Brain microvascular endothelial cell (primary cell): Measurements from ENCODE around the gene FAM53B.

Experiments used
- DNase-seq: peaks from one replicate; pipeline ENCODE4 v3.0.0-alpha.2; 2020
- H3K27ac ChIP-seq: fragments of 250-450 bp; sonication (Bioruptor Pico); 2 replicates; pipeline ENCODE4 v1.5.1; 2020; ENCODE audit warnings: mild to moderate bottlenecking, moderate library complexity
- H3K27me3 ChIP-seq: fragments of 250-450 bp; sonication (Bioruptor Pico); replicated peaks from 2 replicates; pipeline ENCODE4 v1.5.1; 2020; ENCODE audit warnings: mild to moderate bottlenecking
- H3K36me3 ChIP-seq: fragments of 250-450 bp; sonication (Bioruptor Pico); replicated peaks from 2 replicates; pipeline ENCODE4 v1.5.1; 2020; ENCODE audit warnings: mild to moderate bottlenecking
- H3K4me3 ChIP-seq: 2 replicates; pipeline ENCODE4 v1.5.1; 2011; ENCODE audit warnings: low read depth, mild to moderate bottlenecking, control low read depth, low read length, moderate library complexity
- in situ Hi-C: cut with HindIII; loops from 2 replicates; pipeline ENCODE4 v1.10.0; 2017; ENCODE audit warnings: low sequenced_read_pairs, low pct_ligation_motif_present
- TF ChIP-seq, protein P1 (sequence below): IDR thresholded peaks from 2 replicates; pipeline ENCODE4 v1.5.1; 2011; ENCODE audit warnings: low read depth, mild to moderate bottlenecking, moderate library complexity, low read length, control low read depth, inconsistent platforms; ENCODE audit errors: missing control alignments

Gene FAM53B

DNA sequence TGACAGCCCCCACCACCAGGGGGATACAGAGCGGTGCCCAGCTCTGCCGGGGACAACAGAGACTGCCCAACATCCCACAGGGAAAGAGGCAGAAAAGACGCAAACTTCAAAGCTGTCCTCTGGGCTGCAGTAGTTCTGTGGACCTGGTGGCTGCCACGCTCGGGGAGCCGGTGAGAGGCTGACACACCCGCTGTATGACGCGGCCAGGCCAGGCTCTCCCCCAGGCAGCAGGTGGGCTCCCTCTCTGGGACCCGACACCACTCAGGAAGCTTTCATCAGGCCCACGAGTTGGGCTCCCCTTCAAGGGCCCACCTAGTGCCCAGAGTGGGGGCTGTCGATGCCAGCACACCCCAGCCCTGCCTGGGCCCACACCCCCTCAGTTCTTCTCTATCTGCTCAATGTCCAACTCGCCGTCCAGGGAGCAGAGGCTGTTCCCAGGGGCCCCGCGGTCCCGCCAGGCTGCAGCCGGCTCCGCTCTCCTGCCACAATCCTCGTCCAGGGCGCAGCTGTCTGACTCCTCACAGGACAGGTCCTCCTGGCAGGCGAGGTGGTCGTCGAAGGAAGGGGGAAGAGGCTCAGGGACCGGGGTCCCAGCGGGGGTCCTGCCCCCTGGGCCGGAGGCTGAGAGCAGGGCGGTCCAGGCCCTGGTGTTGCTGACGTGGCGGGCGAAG lies 121.2 kb downstream of the FAM53B start:
- Histone ChIP-seq H3K27me3 (no peaks in the 10 kb centered on the region), H3K4me3 (no peak overlapping the region), H3K27ac (no peak overlapping the region), H3K36me3 (no peaks in the 10 kb centered on the region)
- TF ChIP-seq, protein P1, sequence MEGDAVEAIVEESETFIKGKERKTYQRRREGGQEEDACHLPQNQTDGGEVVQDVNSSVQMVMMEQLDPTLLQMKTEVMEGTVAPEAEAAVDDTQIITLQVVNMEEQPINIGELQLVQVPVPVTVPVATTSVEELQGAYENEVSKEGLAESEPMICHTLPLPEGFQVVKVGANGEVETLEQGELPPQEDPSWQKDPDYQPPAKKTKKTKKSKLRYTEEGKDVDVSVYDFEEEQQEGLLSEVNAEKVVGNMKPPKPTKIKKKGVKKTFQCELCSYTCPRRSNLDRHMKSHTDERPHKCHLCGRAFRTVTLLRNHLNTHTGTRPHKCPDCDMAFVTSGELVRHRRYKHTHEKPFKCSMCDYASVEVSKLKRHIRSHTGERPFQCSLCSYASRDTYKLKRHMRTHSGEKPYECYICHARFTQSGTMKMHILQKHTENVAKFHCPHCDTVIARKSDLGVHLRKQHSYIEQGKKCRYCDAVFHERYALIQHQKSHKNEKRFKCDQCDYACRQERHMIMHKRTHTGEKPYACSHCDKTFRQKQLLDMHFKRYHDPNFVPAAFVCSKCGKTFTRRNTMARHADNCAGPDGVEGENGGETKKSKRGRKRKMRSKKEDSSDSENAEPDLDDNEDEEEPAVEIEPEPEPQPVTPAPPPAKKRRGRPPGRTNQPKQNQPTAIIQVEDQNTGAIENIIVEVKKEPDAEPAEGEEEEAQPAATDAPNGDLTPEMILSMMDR: no peak
- DNase-seq: no peak
- in situ Hi-C loops: no loop called here

DNA sequence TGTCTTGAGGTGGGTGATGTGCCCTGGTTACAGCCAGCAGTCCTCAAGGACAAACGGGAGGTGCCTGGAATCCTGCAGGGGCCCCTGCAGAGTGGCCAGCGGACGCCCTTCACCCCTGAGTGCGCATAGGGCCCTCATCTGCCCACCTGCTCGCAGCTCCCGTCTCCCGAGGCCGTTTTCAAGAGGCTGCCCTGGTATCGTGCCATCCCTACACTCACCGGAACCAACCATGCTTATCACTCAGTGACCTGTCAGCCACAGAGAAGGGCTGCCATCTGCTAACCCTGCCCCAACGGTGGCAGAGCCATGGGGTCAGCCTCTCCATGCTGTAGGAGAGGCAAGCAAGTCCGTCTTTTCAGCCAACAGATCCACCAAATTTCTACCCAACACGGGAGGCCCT lies 122.0 kb downstream of the FAM53B start:
- TF ChIP-seq, protein P1: no peak
- no peaks in the 10 kb centered on the region for H3K27me3 ChIP-seq
- H3K27ac ChIP-seq: no peak overlapping the region
- no peak for DNase-seq
- no peaks in the 10 kb centered on the region for H3K36me3 ChIP-seq
- H3K4me3 ChIP-seq: no peak overlapping the region
- in situ Hi-C loops: no loop called here

DNA sequence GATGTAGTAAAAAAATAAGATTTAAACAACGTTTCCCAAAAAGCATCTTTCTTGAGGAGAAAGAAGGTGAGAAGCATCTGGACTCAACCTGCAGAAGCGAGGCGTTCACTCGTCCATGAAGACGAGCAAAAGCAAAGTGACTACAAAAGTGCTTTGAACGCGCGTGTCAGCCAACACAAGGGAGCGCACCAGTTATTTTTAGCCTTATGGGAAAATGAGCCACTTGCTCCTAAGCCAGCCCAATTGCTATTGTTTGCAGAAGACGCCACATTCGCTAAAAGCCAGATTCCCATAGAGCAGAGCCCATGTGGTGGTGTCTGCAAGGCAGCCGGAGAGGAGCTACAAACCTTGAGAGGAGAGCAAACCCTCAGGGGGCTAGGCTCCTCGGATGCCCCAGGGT lies 122.5 kb downstream of the FAM53B start:
- TF ChIP-seq, protein P1: no peak
- no peaks in the 10 kb centered on the region for H3K36me3 ChIP-seq
- no peak overlapping the region for H3K27ac ChIP-seq
- in situ Hi-C loops: no loop called here
- DNase-seq: no peak
- H3K4me3 ChIP-seq: no peak overlapping the region
- H3K27me3 ChIP-seq: no peaks in the 10 kb centered on the region

DNA sequence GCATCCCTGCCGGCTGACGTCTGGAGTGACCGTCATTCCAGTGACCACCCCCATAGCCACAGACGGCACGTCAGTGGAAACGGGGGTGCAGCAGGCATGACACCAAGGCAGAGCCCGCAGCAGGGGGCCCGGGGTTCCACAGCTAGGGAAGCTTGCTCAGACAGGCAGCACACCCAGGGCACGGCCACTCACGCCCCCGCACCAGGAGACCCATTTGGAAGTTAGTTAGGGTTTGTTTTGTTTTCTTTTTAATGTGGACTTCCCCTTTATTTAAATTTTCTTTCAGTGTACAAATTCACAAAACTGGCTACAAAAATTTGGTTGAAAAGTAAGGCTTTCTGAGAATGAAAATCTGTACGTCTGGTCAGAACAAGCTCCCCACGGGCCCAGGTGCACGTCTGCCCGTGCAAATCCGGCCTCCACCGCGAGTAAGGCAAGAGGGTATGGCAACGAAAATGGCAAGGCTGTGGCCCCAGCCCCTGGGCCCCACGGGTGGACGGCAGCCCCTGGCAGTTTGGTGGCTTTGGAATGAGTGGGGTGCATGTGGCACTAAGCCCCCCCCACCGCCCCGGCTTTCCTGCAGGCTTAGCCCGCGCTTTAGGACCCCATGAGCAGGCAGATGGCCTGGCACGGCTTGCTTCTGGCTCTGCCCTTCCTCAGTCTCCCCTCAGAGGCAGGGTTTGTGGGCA lies 124.2 kb downstream of the FAM53B start:
- DNase-seq: no peak
- H3K4me3 ChIP-seq: no peak overlapping the region
- H3K36me3 ChIP-seq: no peaks in the 10 kb centered on the region
- no peak overlapping the region for H3K27ac ChIP-seq
- in situ Hi-C loops: no loop called here
- no peaks in the 10 kb centered on the region for H3K27me3 ChIP-seq
- TF ChIP-seq, protein P1: no peak

DNA sequence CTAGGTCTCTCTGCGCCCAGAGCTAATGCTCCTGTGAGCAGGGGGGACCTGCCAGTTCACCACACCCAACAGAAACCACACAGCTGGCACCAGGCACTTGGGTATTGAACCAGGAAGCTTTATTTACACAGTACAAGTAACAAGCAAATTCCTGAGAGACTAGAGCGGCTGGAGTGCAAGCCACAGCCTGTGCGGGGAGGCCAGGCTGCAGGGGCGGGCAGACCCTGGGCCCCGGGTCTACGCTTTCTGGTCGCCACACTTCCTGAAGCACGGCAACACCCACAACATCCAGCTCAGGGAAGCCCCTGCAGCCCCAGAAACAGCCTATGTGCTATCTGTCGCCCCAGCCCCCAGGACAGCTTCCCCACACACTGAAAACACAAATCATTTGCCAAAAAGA lies 125.0 kb downstream of the FAM53B start:
- no peaks in the 10 kb centered on the region for H3K36me3 ChIP-seq
- no peaks in the 10 kb centered on the region for H3K27me3 ChIP-seq
- TF ChIP-seq, protein P1: no peak
- in situ Hi-C loops: no loop called here
- no peak overlapping the region for H3K27ac ChIP-seq
- no peak overlapping the region for H3K4me3 ChIP-seq
- no peak for DNase-seq
